ENCODE results near the gene ZNF12. TPM values are rescaled to one million over a fixed set of nuclear protein-coding genes. Genes with fewer than 3 reads are reported as not detected.
A peak's percentile ranks its signal among the peaks of the same experiment; 100 is the strongest.

Gene ZNF12
- total RNA-seq, 2 donors from 2014 or later: 24.2 to 29.4 TPM

DNA sequence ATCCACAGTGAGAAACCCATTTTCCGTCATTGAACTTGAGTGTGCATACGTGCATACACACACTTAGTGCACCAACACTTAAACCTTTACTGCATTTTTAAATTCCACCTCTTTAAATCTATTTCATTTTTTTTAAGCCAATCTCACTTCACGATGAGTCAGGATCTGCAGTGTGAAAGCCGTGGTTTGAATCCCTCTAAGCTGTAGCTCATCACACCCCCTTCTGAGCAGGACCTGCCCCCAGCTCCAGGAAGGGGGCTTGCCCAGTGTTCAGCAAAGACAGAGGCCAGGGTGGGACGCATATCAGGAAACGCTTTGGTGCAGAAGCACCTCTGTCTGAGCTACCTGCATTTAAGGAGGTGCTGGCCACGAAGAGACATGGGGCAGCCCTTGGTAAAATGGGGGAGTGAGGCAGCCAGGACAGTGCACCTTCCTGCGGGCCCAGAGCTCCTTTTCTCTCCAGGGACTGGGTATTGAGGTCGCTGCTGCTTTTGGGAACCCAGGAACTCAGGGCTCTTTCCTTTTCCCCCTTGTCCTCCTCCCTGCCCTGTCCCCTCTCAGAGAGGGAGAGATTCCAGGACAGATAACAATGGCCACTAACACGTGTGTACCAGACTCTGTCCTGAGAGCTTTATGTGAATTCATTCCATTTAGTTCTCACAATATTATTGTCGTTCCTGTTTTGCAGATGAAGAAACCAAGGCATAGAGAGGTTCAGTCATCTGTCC, 48.0 kb downstream of the ZNF12 start:
- Mint-ChIP-seq H3K4me1 (peaks cover 12% of the 10 kb centered on the region), H3K36me3 (ENCODE audit: low read depth) (peaks cover 9% of the 10 kb centered on the region), H3K9me3 (peaks cover 7% of the 10 kb centered on the region), H3K27ac (no peak overlapping the region), H3K4me3 (no peak overlapping the region), H3K27me3 (ENCODE audit: insufficient read depth) (peaks cover 2% of the 10 kb centered on the region)
- no peaks in the 10 kb centered on the region for H3K36me3 ChIP-seq (ENCODE audit: control insufficient read depth, insufficient read depth, low read length)
- WGBS, 2 experiments (ENCODE audit: insufficient coverage in 1 of 2, insufficient read length in 1 of 2): 63 to 65% methylated on average over 9 to 11 of the region's 11 CpGs
- no peaks in the 10 kb centered on the region for H3K9me3 ChIP-seq (ENCODE audit: control insufficient read depth, low read length)
- TF ChIP-seq, protein P1, sequence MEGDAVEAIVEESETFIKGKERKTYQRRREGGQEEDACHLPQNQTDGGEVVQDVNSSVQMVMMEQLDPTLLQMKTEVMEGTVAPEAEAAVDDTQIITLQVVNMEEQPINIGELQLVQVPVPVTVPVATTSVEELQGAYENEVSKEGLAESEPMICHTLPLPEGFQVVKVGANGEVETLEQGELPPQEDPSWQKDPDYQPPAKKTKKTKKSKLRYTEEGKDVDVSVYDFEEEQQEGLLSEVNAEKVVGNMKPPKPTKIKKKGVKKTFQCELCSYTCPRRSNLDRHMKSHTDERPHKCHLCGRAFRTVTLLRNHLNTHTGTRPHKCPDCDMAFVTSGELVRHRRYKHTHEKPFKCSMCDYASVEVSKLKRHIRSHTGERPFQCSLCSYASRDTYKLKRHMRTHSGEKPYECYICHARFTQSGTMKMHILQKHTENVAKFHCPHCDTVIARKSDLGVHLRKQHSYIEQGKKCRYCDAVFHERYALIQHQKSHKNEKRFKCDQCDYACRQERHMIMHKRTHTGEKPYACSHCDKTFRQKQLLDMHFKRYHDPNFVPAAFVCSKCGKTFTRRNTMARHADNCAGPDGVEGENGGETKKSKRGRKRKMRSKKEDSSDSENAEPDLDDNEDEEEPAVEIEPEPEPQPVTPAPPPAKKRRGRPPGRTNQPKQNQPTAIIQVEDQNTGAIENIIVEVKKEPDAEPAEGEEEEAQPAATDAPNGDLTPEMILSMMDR (conservative IDR thresholded peaks at IDR 0.05): no peak
- no peaks in the 10 kb centered on the region for H3K4me1 ChIP-seq (ENCODE audit: control insufficient read depth, insufficient read depth, low read length)
- no peak overlapping the region for H3K27ac ChIP-seq (ENCODE audit: low read depth, low read length)
- H3K27me3 ChIP-seq (ENCODE audit: control insufficient read depth, insufficient read depth, low read length, poor library complexity, severe bottlenecking): no peaks in the 10 kb centered on the region
- no peak overlapping the region for H3K9ac ChIP-seq (ENCODE audit: extremely low read depth, low read length, poor library complexity, severe bottlenecking)
- peak; percentile 57 for DNase-seq
- H3K4me3 ChIP-seq (ENCODE audit: low read length): no peak overlapping the region

DNA sequence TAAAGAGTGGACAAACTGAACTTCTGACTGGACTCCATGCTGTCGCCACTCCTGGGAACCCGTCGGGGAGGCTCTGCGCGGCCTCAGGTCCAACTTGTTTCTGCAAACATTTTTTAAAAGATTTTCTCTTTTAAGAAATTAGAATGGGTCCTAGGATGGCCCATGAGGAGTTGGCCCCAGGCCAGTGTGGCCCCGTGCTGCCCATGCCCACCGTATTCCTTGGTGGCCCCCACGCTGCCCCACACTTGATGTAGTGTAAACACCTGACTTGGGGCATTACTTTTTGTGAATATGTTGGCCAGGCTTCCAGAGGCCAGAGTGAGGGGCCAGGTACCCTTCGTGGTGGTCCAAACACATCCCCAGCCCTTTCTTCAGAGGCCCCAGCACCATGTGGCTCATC, 50.3 kb downstream of the ZNF12 start:
- Histone ChIP-seq H3K36me3 (ENCODE audit: control insufficient read depth, insufficient read depth, low read length) (peaks cover 6% of the 10 kb centered on the region), H3K4me3 (ENCODE audit: low read length) (no peak overlapping the region), H3K4me1 (ENCODE audit: control insufficient read depth, insufficient read depth, low read length) (no peaks in the 10 kb centered on the region), H3K27me3 (ENCODE audit: control insufficient read depth, insufficient read depth, low read length, poor library complexity, severe bottlenecking) (no peaks in the 10 kb centered on the region), H3K9me3 (ENCODE audit: control insufficient read depth, low read length) (no peaks in the 10 kb centered on the region), H3K27ac (ENCODE audit: low read depth, low read length) (no peak overlapping the region), H3K9ac (ENCODE audit: extremely low read depth, low read length, poor library complexity, severe bottlenecking) (no peak overlapping the region)
- Mint-ChIP-seq H3K4me1 (peaks cover 12% of the 10 kb centered on the region), H3K36me3 (ENCODE audit: low read depth) (peaks cover 18% of the 10 kb centered on the region), H3K27ac (no peak overlapping the region), H3K27me3 (ENCODE audit: insufficient read depth) (peaks cover 2% of the 10 kb centered on the region), H3K4me3 (no peak overlapping the region), H3K9me3 (peaks cover 12% of the 10 kb centered on the region)
- TF ChIP-seq, protein P1 (conservative IDR thresholded peaks at IDR 0.05): no peak
- peak; percentile 29 for DNase-seq
- WGBS, 2 experiments (ENCODE audit: insufficient coverage in 1 of 2, insufficient read length in 1 of 2): 96 to 97% methylated on average over 7 to 9 of the region's 9 CpGs

DNA sequence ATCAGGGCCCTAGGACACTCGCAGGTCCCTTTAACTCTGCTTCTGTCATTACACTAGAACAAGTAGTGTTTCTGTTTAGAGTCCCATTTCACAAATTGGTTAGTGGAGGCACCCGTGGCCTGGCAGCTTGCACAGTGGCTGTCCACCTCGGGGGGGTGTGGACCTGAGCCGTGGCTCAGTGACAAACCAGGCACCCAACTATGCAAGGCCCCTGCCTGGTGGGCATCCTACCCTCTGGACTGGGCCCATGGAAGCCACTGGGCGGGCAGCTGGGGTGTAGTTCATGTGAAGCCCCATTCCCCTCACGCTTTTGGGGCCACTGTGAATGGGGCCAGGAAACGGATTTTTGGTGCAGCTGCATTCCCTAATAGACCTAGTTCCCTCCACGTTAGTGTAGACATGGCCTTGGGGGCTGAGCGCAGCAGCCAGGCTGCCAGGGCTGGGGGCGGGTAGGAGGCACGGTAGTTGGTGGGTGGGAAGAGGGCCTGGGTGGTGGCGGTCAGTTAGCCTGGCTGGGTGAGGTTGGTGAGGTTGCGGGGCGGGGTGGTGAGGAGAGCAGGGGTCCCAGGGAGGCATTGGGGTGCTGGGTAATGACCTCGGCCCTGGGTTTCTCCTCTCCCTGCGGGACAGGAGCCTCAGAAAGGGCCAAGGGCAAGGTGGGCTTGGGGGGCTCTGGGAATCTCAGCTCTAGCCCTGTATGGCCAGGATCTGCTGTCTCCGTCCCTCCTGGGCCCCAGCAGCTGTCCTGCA, 50.9 kb downstream of the ZNF12 start:
- peaks cover 12% of the 10 kb centered on the region for H3K4me1 Mint-ChIP-seq
- Histone ChIP-seq H3K27me3 (ENCODE audit: control insufficient read depth, insufficient read depth, low read length, poor library complexity, severe bottlenecking) (no peaks in the 10 kb centered on the region), H3K4me3 (ENCODE audit: low read length) (no peak overlapping the region), H3K9ac (ENCODE audit: extremely low read depth, low read length, poor library complexity, severe bottlenecking) (no peak overlapping the region), H3K9me3 (ENCODE audit: control insufficient read depth, low read length) (no peaks in the 10 kb centered on the region), H3K27ac (ENCODE audit: low read depth, low read length) (no peak overlapping the region), H3K4me1 (ENCODE audit: control insufficient read depth, insufficient read depth, low read length) (no peaks in the 10 kb centered on the region), H3K36me3 (ENCODE audit: control insufficient read depth, insufficient read depth, low read length) (peaks cover 6% of the 10 kb centered on the region)
- peaks cover 2% of the 10 kb centered on the region for H3K27me3 Mint-ChIP-seq (ENCODE audit: insufficient read depth)
- H3K27ac Mint-ChIP-seq: no peak overlapping the region
- DNase-seq: peak; percentile 36
- TF ChIP-seq, protein P1 (conservative IDR thresholded peaks at IDR 0.05): no peak
- peaks cover 22% of the 10 kb centered on the region for H3K36me3 Mint-ChIP-seq (ENCODE audit: low read depth)
- WGBS, 2 experiments (ENCODE audit: insufficient coverage in 1 of 2, insufficient read length in 1 of 2): 93 to 96% methylated on average over 7 to 17 of the region's 17 CpGs
- no peak overlapping the region for H3K4me3 Mint-ChIP-seq
- H3K9me3 Mint-ChIP-seq: peaks cover 15% of the 10 kb centered on the region

Data from endodermal cell (in vitro differentiated cells).